Fibroblast of pulmonary artery (primary cell): ENCODE results near the gene E2F1.
A peak's percentile ranks its signal among the peaks of the same experiment; 100 is the strongest.
"Not testable (repeated sequence)": the region's sequence is repeated elsewhere in the genome, so short reads cannot be mapped to it uniquely, and the experiment has no call there.

ENCODE experiments used
- DNase-seq: peaks from one replicate; pipeline ENCODE4 v3.0.0-alpha.2; 2010; ENCODE audit warnings: low read depth
- H3K4me3 ChIP-seq: replicated peaks from 2 replicates; pipeline ENCODE4 v1.5.1; 2011; ENCODE audit warnings: low read depth, mild to moderate bottlenecking, control low read depth, low read length, moderate library complexity
- TF ChIP-seq, protein P1 (sequence below): IDR thresholded peaks from 2 replicates; pipeline ENCODE4 v1.5.1; 2011; ENCODE audit warnings: mild to moderate bottlenecking, control low read depth, low read length, inconsistent platforms; ENCODE audit errors: missing control alignments

The E2F1 gene

DNA sequence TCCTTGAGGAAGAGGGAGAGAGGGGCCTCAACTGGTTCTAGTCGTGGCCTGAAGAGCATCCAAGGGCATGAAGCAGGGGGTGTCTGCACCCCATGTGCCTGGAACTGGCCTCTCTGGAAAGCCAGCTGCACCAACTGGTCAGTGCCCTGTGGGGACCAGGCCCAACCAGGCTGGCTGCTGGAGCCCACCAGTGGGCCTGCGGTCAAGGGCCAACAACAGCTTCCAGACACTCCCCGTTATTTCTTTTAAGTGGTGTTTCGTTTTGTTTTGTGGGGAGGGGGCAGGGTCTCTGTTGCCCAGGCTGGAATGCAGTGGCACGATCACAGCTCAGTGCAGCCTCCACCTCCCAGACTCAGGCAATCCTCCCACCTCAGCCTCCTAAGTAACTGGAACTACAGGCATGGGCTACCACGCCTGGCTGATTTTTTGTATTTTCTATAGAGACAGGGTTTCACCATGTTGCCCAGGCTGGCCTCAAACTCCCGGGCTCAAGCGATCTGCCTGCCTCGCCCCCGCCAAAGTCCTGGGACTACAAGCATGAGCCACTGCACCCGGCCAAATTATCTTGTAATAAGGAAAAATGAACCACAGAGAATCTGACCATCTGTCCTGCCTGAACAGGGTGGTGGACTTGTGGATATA, 36.0 kb downstream of the E2F1 start:
- TF ChIP-seq, protein P1, sequence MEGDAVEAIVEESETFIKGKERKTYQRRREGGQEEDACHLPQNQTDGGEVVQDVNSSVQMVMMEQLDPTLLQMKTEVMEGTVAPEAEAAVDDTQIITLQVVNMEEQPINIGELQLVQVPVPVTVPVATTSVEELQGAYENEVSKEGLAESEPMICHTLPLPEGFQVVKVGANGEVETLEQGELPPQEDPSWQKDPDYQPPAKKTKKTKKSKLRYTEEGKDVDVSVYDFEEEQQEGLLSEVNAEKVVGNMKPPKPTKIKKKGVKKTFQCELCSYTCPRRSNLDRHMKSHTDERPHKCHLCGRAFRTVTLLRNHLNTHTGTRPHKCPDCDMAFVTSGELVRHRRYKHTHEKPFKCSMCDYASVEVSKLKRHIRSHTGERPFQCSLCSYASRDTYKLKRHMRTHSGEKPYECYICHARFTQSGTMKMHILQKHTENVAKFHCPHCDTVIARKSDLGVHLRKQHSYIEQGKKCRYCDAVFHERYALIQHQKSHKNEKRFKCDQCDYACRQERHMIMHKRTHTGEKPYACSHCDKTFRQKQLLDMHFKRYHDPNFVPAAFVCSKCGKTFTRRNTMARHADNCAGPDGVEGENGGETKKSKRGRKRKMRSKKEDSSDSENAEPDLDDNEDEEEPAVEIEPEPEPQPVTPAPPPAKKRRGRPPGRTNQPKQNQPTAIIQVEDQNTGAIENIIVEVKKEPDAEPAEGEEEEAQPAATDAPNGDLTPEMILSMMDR: no peak
- H3K4me3 ChIP-seq: no peak overlapping the region
- no peak for DNase-seq

DNA sequence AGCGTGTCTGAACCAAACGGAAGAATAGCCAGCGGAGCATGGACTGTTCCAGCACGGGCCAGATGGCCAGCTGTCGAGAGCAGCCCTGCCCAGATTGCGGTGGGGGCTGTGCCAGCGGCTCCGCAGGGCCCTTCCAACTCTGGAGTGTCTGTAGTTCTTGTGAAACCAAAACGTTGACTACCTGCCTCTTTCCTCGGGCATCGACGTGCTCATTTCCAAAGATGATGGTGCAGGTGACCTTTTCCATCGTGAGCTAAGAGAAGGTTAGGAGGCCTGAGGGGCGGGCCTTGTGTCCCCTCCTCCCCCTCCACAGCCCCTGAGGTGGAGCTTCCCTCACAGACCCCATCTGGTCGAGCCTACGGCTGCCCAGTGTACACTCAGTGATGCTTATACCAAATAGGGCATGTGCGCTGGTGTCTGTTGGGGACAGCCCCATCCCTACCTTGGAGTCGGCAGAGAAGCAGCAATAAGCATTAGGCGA, 36.9 kb downstream of the E2F1 start:
- H3K4me3 ChIP-seq: no peak overlapping the region
- DNase-seq: no peak
- TF ChIP-seq, protein P1: no peak

DNA sequence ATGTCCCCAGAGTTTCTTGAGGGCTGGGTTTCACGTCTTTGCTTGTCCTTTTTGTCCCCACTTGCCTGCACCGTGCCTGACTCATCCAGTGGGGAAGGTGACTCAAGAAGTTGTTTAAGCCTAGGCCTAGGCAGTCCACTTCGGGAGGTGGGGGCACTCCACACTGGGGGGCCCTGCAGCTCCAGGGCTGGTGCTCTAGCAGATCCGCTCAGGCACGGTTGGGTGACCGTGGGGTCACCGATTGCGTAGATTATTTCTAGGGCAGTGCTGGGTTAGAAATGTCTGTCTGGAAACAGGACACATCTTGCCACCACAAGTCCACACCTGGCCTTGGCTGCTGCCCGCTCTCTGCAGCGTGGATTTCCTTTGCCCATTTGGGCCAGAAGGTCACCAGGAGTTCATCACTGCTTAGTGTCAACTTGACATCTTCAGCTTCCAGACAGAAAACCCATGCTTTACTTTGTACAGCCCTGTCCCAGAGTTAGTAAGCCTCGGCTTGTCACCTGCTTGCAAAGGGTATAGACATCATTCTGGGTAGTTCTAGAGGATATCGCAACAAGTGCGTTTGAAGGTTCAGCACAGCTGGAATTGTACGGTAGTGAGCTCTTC, 37.7 kb downstream of the E2F1 start:
- no peak overlapping the region for H3K4me3 ChIP-seq
- no peak for DNase-seq
- TF ChIP-seq, protein P1: no peak

DNA sequence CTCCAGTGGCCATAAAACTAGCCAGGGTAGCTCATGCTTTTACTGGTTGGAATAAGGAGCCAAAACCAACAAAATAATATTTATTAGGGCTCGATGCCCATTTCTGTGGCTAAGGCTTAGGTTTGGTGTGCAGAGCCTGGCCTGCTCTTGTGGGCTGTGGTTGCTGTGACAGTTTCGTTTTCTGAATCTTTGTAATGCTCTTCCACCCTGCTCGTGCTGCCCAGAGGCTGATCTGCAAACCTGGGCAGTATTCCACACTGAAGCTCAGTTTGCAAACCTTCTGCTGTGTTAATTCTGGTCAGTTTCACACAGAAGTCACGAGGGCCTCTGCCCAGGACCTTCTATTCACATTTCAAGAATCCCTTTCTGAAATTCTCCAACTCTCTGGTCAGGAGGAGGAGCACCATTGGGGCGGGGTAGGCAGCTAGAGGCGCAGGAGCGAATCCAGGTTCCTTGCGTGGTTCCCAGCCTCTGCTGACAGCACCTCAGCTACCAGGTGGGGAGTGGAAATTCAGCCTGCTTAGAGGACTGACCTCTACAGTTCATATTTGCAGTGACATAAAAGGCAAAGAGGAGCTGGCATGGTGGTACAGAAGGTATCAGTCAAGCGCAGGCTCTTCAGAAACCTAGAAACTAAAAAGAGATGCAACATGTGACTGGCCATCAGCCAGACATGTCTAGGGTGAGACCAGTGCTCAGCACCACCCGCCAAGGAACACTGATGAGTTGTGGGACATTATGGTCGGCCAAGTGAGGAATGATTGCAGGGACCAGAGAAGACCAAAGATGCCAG, 38.4 kb downstream of the E2F1 start:
- DNase-seq: peak; percentile 43
- no peak overlapping the region for H3K4me3 ChIP-seq
- TF ChIP-seq, protein P1: no peak

DNA sequence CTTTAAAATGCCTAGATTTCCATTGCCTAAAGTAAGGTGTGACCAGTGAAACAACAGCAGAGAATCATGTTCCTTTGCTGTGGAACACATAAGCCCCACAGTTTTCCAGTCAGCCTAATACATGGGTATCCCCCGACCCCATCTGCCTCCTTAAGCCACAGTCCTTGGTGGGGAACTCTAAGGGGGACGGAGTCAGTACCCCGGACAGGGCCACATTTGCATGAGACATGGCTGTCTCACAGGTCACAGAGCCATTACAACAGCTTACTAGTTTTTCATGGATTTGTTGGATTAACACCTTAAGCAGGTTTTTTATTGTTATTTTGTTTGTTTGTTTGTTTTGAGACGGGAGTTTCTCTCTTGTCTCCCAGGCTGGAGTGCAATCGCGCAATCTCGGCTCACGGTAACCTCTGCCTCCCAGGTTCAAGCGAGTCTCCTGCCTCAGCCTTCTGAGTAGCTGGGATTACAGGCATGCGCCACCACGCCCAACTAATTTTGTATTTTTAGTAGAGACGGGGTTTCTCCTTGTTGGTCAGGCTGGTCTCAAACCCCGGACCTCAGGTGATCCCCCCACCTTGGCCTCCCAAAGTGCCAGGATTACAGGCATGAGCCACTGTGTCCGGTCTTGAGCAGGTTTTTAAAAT, 39.1 kb downstream of the E2F1 start:
- not testable (repeated sequence) for DNase-seq, H3K4me3 ChIP-seq

DNA sequence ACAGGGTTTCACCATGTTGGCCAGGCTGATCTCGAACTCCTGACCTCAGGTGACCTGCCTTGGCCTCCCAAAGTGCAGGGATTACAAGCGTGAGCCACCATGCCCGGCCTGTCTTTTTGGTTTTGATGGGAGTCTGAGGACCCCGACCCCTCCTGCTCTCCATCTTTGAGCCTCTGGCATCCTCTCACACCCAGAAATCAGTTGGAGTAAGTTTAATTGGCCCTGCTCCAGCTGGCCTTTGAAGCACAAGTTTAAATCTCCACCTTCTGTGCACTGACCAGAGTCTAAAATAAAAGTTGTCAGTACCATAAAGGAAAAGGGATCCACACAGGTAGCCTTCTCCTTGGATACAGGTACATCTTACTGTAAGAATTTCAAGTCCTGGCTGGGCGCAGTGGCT, 40.0 kb downstream of the E2F1 start:
- H3K4me3 ChIP-seq: no peak overlapping the region
- no peak for DNase-seq
- TF ChIP-seq, protein P1: no peak

DNA sequence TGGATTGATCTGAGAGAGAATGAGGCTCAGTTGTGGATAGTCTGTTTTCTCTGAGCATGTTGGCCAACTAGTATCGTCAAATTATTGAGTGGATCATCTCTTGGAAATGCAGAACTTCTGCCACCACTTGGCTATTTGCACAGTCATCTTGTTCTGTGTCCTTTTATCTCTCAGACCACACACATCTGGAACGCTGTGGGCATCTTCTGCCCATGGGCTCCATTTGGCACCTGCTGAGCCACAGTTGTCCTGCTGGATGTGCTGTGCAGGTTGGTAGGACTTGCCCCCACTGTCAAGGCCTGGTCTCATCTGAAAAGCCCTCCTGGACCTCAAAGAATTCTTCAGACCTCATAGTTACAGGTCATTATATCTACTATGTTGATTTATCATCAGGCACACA, 40.8 kb downstream of the E2F1 start:
- TF ChIP-seq, protein P1: no peak
- no peak overlapping the region for H3K4me3 ChIP-seq
- no peak for DNase-seq
